Measurements from ENCODE around the gene ARHGEF7.

Gene ARHGEF7

GRCh38 chr13:111092685-111093084, 22.4 kb upstream of the ARHGEF7 start:
- no peak overlapping the region for H3K9ac ChIP-seq (ENCODE audit: low read depth, low read length, poor library complexity, severe bottlenecking)
- H3K27me3 ChIP-seq (ENCODE audit: insufficient read depth, low read length, poor library complexity, severe bottlenecking), result no peaks in the 10 kb centered on the region

GRCh38 chr13:111093136-111093535, 22.0 kb upstream of the ARHGEF7 start:
- H4K20me1 ChIP-seq (ENCODE audit: insufficient read depth, low read length, poor library complexity, severe bottlenecking), result no peaks in the 10 kb centered on the region
- TF ChIP-seq EZH2phosphoT487 (IDR thresholded peaks at IDR 0.05; ENCODE audit: borderline replicate concordance), result no peak
- TF ChIP-seq CTCF (conservative IDR thresholded peaks at IDR 0.05; ENCODE audit: low read length), result no peak
- H2AFZ ChIP-seq (ENCODE audit: low read length), result no peak overlapping the region

More at GRCh38 chr13:111092685-111093084, 22.4 kb upstream of the ARHGEF7 start:
- Histone ChIP-seq H3F3A (ENCODE audit: low read depth) (no peaks in the 10 kb centered on the region), H3K36me3 (ENCODE audit: insufficient read depth, low read length) (no peaks in the 10 kb centered on the region), H3K9me3 (ENCODE audit: insufficient read depth, low read depth, low read length) (no peaks in the 10 kb centered on the region), H3K9me2 (replicated peaks; ENCODE audit: low read depth, low read length) (no peaks in the 10 kb centered on the region), H3K4me2 (ENCODE audit: low read depth, low read length, poor library complexity, severe bottlenecking) (no peak overlapping the region), H3K4me3 (ENCODE audit: low read length, poor library complexity, severe bottlenecking) (no peak overlapping the region), H4K20me1 (ENCODE audit: insufficient read depth, low read length, poor library complexity, severe bottlenecking) (no peaks in the 10 kb centered on the region), H3K4me1 (ENCODE audit: insufficient read depth, low read length, poor library complexity, severe bottlenecking) (no peaks in the 10 kb centered on the region), H3K79me2 (ENCODE audit: insufficient read depth, low read length) (no peaks in the 10 kb centered on the region), H2AFZ (ENCODE audit: low read length) (no peak overlapping the region)
- TF ChIP-seq EZH2phosphoT487 (IDR thresholded peaks at IDR 0.05; ENCODE audit: borderline replicate concordance) (no peak), CTCF (conservative IDR thresholded peaks at IDR 0.05; ENCODE audit: low read length) (no peak)

GRCh38 chr13:111093634-111094033, 21.5 kb upstream of the ARHGEF7 start:
- Histone ChIP-seq H2AFZ (ENCODE audit: low read length) (no peak overlapping the region), H3K4me2 (ENCODE audit: low read depth, low read length, poor library complexity, severe bottlenecking) (no peak overlapping the region), H3K9me2 (replicated peaks; ENCODE audit: low read depth, low read length) (no peaks in the 10 kb centered on the region), H3K79me2 (ENCODE audit: insufficient read depth, low read length) (no peaks in the 10 kb centered on the region), H3K36me3 (ENCODE audit: insufficient read depth, low read length) (no peaks in the 10 kb centered on the region), H4K20me1 (ENCODE audit: insufficient read depth, low read length, poor library complexity, severe bottlenecking) (no peaks in the 10 kb centered on the region), H3F3A (ENCODE audit: low read depth) (no peaks in the 10 kb centered on the region), H3K4me3 (ENCODE audit: low read length, poor library complexity, severe bottlenecking) (no peak overlapping the region), H3K9ac (ENCODE audit: low read depth, low read length, poor library complexity, severe bottlenecking) (no peak overlapping the region), H3K27me3 (ENCODE audit: insufficient read depth, low read length, poor library complexity, severe bottlenecking) (no peaks in the 10 kb centered on the region), H3K4me1 (ENCODE audit: insufficient read depth, low read length, poor library complexity, severe bottlenecking) (no peaks in the 10 kb centered on the region), H3K9me3 (ENCODE audit: insufficient read depth, low read depth, low read length) (no peaks in the 10 kb centered on the region)
- no peak for TF ChIP-seq CTCF (conservative IDR thresholded peaks at IDR 0.05; ENCODE audit: low read length)
- TF ChIP-seq EZH2phosphoT487 (IDR thresholded peaks at IDR 0.05; ENCODE audit: borderline replicate concordance), result no peak

More at GRCh38 chr13:111093136-111093535, 22.0 kb upstream of the ARHGEF7 start:
- no peak overlapping the region for H3K9ac ChIP-seq (ENCODE audit: low read depth, low read length, poor library complexity, severe bottlenecking)
- H3K9me3 ChIP-seq (ENCODE audit: insufficient read depth, low read depth, low read length), result no peaks in the 10 kb centered on the region
- no peaks in the 10 kb centered on the region for H3K79me2 ChIP-seq (ENCODE audit: insufficient read depth, low read length)
- no peaks in the 10 kb centered on the region for H3K27me3 ChIP-seq (ENCODE audit: insufficient read depth, low read length, poor library complexity, severe bottlenecking)
- no peak overlapping the region for H3K4me2 ChIP-seq (ENCODE audit: low read depth, low read length, poor library complexity, severe bottlenecking)
- no peaks in the 10 kb centered on the region for H3K9me2 ChIP-seq (replicated peaks; ENCODE audit: low read depth, low read length)
- no peaks in the 10 kb centered on the region for H3K36me3 ChIP-seq (ENCODE audit: insufficient read depth, low read length)
- no peaks in the 10 kb centered on the region for H3K4me1 ChIP-seq (ENCODE audit: insufficient read depth, low read length, poor library complexity, severe bottlenecking)
- no peak overlapping the region for H3K4me3 ChIP-seq (ENCODE audit: low read length, poor library complexity, severe bottlenecking)
- no peaks in the 10 kb centered on the region for H3F3A ChIP-seq (ENCODE audit: low read depth)
